A549 treated with dexamethasone at 1 μM for 4 hours (cell line): ENCODE measurements around the gene TUBB2A. TPM values are rescaled to one million over a fixed set of nuclear protein-coding genes. Genes with fewer than 3 reads are reported as not detected.

ENCODE experiments used
- total RNA-seq: library from RNA; stranded (reverse); fragments of 200-300 nt; extraction: Qiagen RNA extraction; gene quantifications from 5 replicates; pipeline ENCODE4 v1.2.3, GENCODE V29; 2022

TUBB2A gene
- 83.9 to 100 TPM (median 95.5 TPM) in 5 replicates for total RNA-seq

GRCh38 chr6:3157131-3157933 is at the start of gene TUBB2A:
TSS of gene TUBB2A (minus strand) at chr6:3157544. CDS start at chr6:3157463, 81 bp downstream.

GRCh38 chr6:3118353-3119039 is 38.8 kb downstream of the TUBB2A start, which contains the start of gene BPHL:
TSS of gene BPHL (plus strand) at chr6:3118711. CDS start at chr6:3118741, 30 bp downstream.

Other genes starting within 250 kb of the TUBB2A start
- gene SERPINB6, start 186.0 kb downstream of the TUBB2A start, total RNA-seq: 133 to 137 TPM (median 135 TPM) in 5 replicates
- 57.8 to 71.6 TPM (median 68.2 TPM) in 5 replicates for gene NQO2, start 157.7 kb downstream of the TUBB2A start, total RNA-seq
- gene RIPK1, start 89.0 kb downstream of the TUBB2A start, total RNA-seq: 12.0 to 13.8 TPM (median 12.5 TPM) in 5 replicates
- gene BPHL, start 38.8 kb downstream of the TUBB2A start, total RNA-seq: 19.2 to 24.4 TPM (median 23.0 TPM) in 5 replicates
- 14.2 to 16.9 TPM (median 15.4 TPM) in 5 replicates for gene TUBB2B, start 70.1 kb upstream of the TUBB2A start, total RNA-seq
- gene PSMG4, start 101.4 kb upstream of the TUBB2A start, total RNA-seq: 21.5 to 27.9 TPM (median 25.4 TPM) in 5 replicates